22Rv1 (cell line): ENCODE measurements around the gene CAMK2N1.

Experiments
- H3K27ac ChIP-seq: fragments of 450-650 bp; 2 replicates; pipeline ENCODE4 v1.5.1; 2017
- ZFX ChIP-seq: fragments of 450-650 bp; IDR thresholded peaks from 2 replicates; pipeline ENCODE4 v1.6.1; 2017; ENCODE audit warnings: antibody characterized with exemption, borderline replicate concordance
- TF ChIP-seq, protein P1 (sequence below): fragments of 450-650 bp; IDR thresholded peaks from 2 replicates; pipeline ENCODE4 v1.5.1; 2017; ENCODE audit warnings: mild to moderate bottlenecking

Gene CAMK2N1

GRCh38 chr1:20439282-20439681, 46.7 kb downstream of the CAMK2N1 start:
- TF ChIP-seq, protein P1, sequence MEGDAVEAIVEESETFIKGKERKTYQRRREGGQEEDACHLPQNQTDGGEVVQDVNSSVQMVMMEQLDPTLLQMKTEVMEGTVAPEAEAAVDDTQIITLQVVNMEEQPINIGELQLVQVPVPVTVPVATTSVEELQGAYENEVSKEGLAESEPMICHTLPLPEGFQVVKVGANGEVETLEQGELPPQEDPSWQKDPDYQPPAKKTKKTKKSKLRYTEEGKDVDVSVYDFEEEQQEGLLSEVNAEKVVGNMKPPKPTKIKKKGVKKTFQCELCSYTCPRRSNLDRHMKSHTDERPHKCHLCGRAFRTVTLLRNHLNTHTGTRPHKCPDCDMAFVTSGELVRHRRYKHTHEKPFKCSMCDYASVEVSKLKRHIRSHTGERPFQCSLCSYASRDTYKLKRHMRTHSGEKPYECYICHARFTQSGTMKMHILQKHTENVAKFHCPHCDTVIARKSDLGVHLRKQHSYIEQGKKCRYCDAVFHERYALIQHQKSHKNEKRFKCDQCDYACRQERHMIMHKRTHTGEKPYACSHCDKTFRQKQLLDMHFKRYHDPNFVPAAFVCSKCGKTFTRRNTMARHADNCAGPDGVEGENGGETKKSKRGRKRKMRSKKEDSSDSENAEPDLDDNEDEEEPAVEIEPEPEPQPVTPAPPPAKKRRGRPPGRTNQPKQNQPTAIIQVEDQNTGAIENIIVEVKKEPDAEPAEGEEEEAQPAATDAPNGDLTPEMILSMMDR: no peak
- TF ChIP-seq ZFX: no peak
- H3K27ac ChIP-seq: no peak overlapping the region

DNA sequence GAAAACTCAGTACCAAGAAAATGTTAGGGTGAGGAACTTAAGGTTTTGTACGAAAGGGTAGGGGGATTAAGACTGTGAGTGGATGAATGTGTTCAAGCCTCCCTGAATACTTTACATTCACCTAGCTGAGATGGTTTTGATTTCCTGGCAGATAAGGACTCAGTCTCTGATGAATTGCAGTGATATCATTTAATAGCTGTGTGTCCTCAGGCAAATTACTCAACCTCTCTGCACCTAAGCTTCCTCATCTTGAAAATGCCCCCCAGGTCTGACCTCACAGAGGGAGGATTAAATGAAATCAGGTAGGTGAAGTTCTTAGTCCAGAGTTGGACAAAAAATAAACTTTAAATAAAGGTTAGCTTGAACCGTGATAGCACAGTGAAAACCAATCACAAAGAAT, 48.4 kb downstream of the CAMK2N1 start:
- no peak overlapping the region for H3K27ac ChIP-seq
- no peak for TF ChIP-seq ZFX
- TF ChIP-seq, protein P1: no peak

- no peak overlapping the region for H3K27ac ChIP-seq
- TF ChIP-seq, protein P1: no peak
- TF ChIP-seq ZFX: no peak
Observed at GRCh38 chr1:20432891-20433290, 53.1 kb downstream of the CAMK2N1 start.
